GM19193 (cell line): Measurements from ENCODE around the gene HLA-E.

Experiments
- POLR2A ChIP-seq: IDR thresholded peaks from 4 replicates; pipeline ENCODE4 v1.6.1; 2011; ENCODE audit not compliant: insufficient read depth, insufficient read length; ENCODE audit errors: extremely low read depth

Gene HLA-E

GRCh38 chr6:30463651-30464618 lies 25.4 kb upstream of the HLA-E start:
- TF ChIP-seq POLR2A, result no peak

- no peak for TF ChIP-seq POLR2A
Measured at GRCh38 chr6:30465595-30466306, 23.6 kb upstream of the HLA-E start.

GRCh38 chr6:30470968-30471367 lies 18.3 kb upstream of the HLA-E start:
- TF ChIP-seq POLR2A, result no peak

- no peak for TF ChIP-seq POLR2A
Measured at GRCh38 chr6:30480536-30481156, 8.7 kb upstream of the HLA-E start.

GRCh38 chr6:30481211-30481964 lies 7.9 kb upstream of the HLA-E start:
- no peak for TF ChIP-seq POLR2A

- TF ChIP-seq POLR2A, result no peak
Measured at GRCh38 chr6:30483677-30484279, 5.5 kb upstream of the HLA-E start.

GRCh38 chr6:30485236-30485635 lies 4.1 kb upstream of the HLA-E start:
- TF ChIP-seq POLR2A, result no peak

GRCh38 chr6:30487926-30488325 lies 1.4 kb upstream of the HLA-E start:
- TF ChIP-seq POLR2A, result no peak

GRCh38 chr6:30490026-30490876 lies 942 bp downstream of the HLA-E start:
- TF ChIP-seq POLR2A, result no peak

- TF ChIP-seq POLR2A, result peak; percentile 52
Measured at GRCh38 chr6:30491991-30492952, 3.0 kb downstream of the HLA-E start.

GRCh38 chr6:30493643-30494250 lies 4.4 kb downstream of the HLA-E start:
- TF ChIP-seq POLR2A, result peak; percentile 94
